ENCODE measurements around the gene AKAP13. TPM values are rescaled to one million over a fixed set of nuclear protein-coding genes. Genes with fewer than 3 reads are reported as not detected.

The AKAP13 gene
- total and polyA plus RNA-seq, 2 of the 8 experiments (the other 6 are each of a cell fraction or from before 2014, with no cell fraction given) = 14.0 to 46.2 TPM

GRCh38 chr15:85498471-85498870 is 118.1 kb downstream of the AKAP13 start (continued):
- TF ChIP-seq MAX (IDR thresholded peaks at IDR 0.05) = no peak
- TF ChIP-seq CREB1 (IDR thresholded peaks at IDR 0.05) = no peak
- no peak for TF ChIP-seq RBBP5 (IDR thresholded peaks at IDR 0.05; ENCODE audit: borderline replicate concordance, low read depth, low read length)
- TF ChIP-seq ATF3 (IDR thresholded peaks at IDR 0.05; ENCODE audit: insufficient read depth, low read depth, low read length) = no peak

All from H1 (cell line).